HG02623 (cell line): ENCODE measurements around the gene LRG1.
"Not testable (repeated sequence)": the region's sequence is repeated elsewhere in the genome, so short reads cannot be mapped to it uniquely, and the experiment has no call there.

ENCODE experiments used
- ATAC-seq: cut with Tn5 transposase; IDR thresholded peaks from one replicate; pipeline ENCODE4 v1.9.1; 2021; ENCODE audit warnings: moderate library complexity; ENCODE audit not compliant: unreplicated experiment

Gene LRG1

GRCh38 chr19:4553092-4553695 lies 13.4 kb upstream of the LRG1 start:
- no peak for ATAC-seq

GRCh38 chr19:4552525-4552819 lies 12.6 kb upstream of the LRG1 start:
- no peak for ATAC-seq

GRCh38 chr19:4550479-4551050 lies 10.7 kb upstream of the LRG1 start:
- no peak for ATAC-seq

GRCh38 chr19:4550018-4550417 lies 10.2 kb upstream of the LRG1 start:
- no peak for ATAC-seq

- ATAC-seq, result no peak
Observed at GRCh38 chr19:4548238-4548584, 8.4 kb upstream of the LRG1 start.

- no peak for ATAC-seq
Observed at GRCh38 chr19:4547303-4548237, 7.7 kb upstream of the LRG1 start.

- no peak for ATAC-seq
Observed at GRCh38 chr19:4543842-4544647, 4.2 kb upstream of the LRG1 start.

- ATAC-seq, result no peak
Observed at GRCh38 chr19:4542896-4543841, 3.3 kb upstream of the LRG1 start.

- not testable (repeated sequence) for ATAC-seq
Observed at GRCh38 chr19:4541806-4542145, 1.9 kb upstream of the LRG1 start.

GRCh38 chr19:4541114-4541805 lies 1.4 kb upstream of the LRG1 start:
- ATAC-seq, result no peak

GRCh38 chr19:4539169-4539692 lies 605 bp downstream of the LRG1 start:
- ATAC-seq, result no peak

GRCh38 chr19:4538601-4538954 lies 1.3 kb downstream of the LRG1 start:
- ATAC-seq, result no peak

GRCh38 chr19:4537953-4538600 lies 1.8 kb downstream of the LRG1 start:
- no peak for ATAC-seq

GRCh38 chr19:4536798-4537197 lies 3.0 kb downstream of the LRG1 start:
- ATAC-seq, result no peak

- ATAC-seq, result no peak
Observed at GRCh38 chr19:4534836-4535658, 4.8 kb downstream of the LRG1 start, which contains the start of gene PLIN5. Gene PLIN5, minus strand, starts transcription at chr19:4535224. Its CDS starts 1,150 bp downstream, at chr19:4534074.

GRCh38 chr19:4533835-4534424 lies 5.9 kb downstream of the LRG1 start:
- ATAC-seq, result no peak

- ATAC-seq, result no peak
Observed at GRCh38 chr19:4533334-4533733, 6.5 kb downstream of the LRG1 start.
